HCT116 (cell line): ENCODE results near the gene MAP3K7CL. TPM values are rescaled to one million over a fixed set of nuclear protein-coding genes. Genes with fewer than 3 reads are reported as not detected.

Experiments
- ATAC-seq: fragments of 200-7000 bp; cut with Tn5 transposase; 2 replicates; pipeline ENCODE4 v1.9.1; 2020; ENCODE audit warnings: mild to moderate bottlenecking, moderate library complexity
- BruUV-seq: library from RNA; stranded (reverse); fragments of 400-500 nt; replicated peaks from 2 replicates; lab custom pipeline; 2021; lab: Mats Ljungman, UMichigan
- CTCF ChIA-PET: fragments of 300-600 bp; sonication (Branson Sonifier 250); formaldehyde crosslinking; loops from one replicate; lab custom pipeline; 2021; ENCODE audit warnings: antibody characterized with exemption; lab: Charles Lee
- POLR2A ChIA-PET: fragments of 300-600, 350-600 bp; sonication (Branson Sonifier 250); formaldehyde crosslinking; loops from one replicate; lab custom pipeline; 2021; ENCODE audit warnings: antibody characterized with exemption; lab: Charles Lee
- RAD21 ChIA-PET, 2 experiments: fragments of 300-600 bp; sonication (Branson Sonifier 250); formaldehyde crosslinking; loops; one replicate each; lab custom pipeline; 2023; ENCODE audit warnings: low total read pairs in 2 of 2; ENCODE audit not compliant: uncharacterized antibody in 2 of 2, unreplicated experiment in 2 of 2, low non-redundant PET in 1 of 2; lab: Charles Lee
- DNase-seq: peaks from one replicate; pipeline ENCODE4 v3.0.0-alpha.2; 2010; ENCODE audit warnings: low read depth, low spot score
- H2AFZ ChIP-seq: fragments of 200-600 bp; shearing (Covaris generic), sonication (generic); 2 replicates; pipeline ENCODE4 v1.6.1; 2017; ENCODE audit warnings: low read depth, mixed run types, mixed read lengths, antibody characterized with exemption, low read length; ENCODE audit not compliant: poor library complexity, severe bottlenecking
- H3K27ac ChIP-seq: 2 replicates; pipeline ENCODE4 v1.5.1; 2012; ENCODE audit warnings: low read depth, low read length
- H3K27me3 ChIP-seq: fragments of 200-600 bp; sonication (generic); 2 replicates; pipeline ENCODE4 v1.6.1; 2016; ENCODE audit warnings: mixed run types, low read length, mixed read lengths; ENCODE audit not compliant: insufficient read depth
- H3K36me3 ChIP-seq, 2 experiments: fragments of 200-500 bp in 1 of 2; fragments of 200-600 bp in 1 of 2; sonication (Bioruptor generic) in 1 of 2; sonication (generic) in 1 of 2; 2 replicates each; pipeline versions ENCODE4 v1.5.1 to v1.6.1; 2014 to 2016; ENCODE audit warnings: low read length in 2 of 2, inconsistent platforms in 1 of 2, mixed read lengths in 1 of 2, mixed run types in 1 of 2; ENCODE audit not compliant: insufficient read depth in 2 of 2, control insufficient read depth in 1 of 2
- H3K4me1 ChIP-seq, 2 experiments: fragments of 200-600 bp in 1 of 2; sonication (generic) in 1 of 2; 2 replicates each; pipeline versions ENCODE4 v1.5.1 to v1.6.1; 2012 to 2017; ENCODE audit warnings: low read length in 2 of 2, inconsistent platforms in 1 of 2, mild to moderate bottlenecking in 1 of 2, mixed read lengths in 1 of 2, mixed run types in 1 of 2, moderate library complexity in 1 of 2; ENCODE audit not compliant: insufficient read depth in 2 of 2, control insufficient read depth in 1 of 2
- H3K4me2 ChIP-seq: fragments of 200-600 bp; sonication (generic); 2 replicates; pipeline ENCODE4 v1.6.1; 2017; ENCODE audit warnings: mixed run types, low read length, mixed read lengths
- H3K4me3 ChIP-seq, 2 experiments: fragments of 200-600 bp in 1 of 2; sonication (generic) in 1 of 2; replicated peaks in 1 of 2; 2 replicates each; pipeline ENCODE4 v1.5.1; 2011 to 2016; ENCODE audit warnings: low read length in 2 of 2, control low read depth in 1 of 2, low read depth in 1 of 2, mild to moderate bottlenecking in 1 of 2, mixed read lengths in 1 of 2, mixed run types in 1 of 2
- H3K79me2 ChIP-seq: fragments of 200-600 bp; sonication (generic); 2 replicates; pipeline ENCODE4 v1.6.1; 2017; ENCODE audit warnings: mild to moderate bottlenecking, mixed run types, low read length, moderate library complexity, mixed read lengths; ENCODE audit not compliant: insufficient read depth
- H3K9ac ChIP-seq: fragments of 200-600 bp; sonication (generic); 2 replicates; pipeline ENCODE4 v1.6.1; 2016; ENCODE audit warnings: low read length, mixed read lengths
- H3K9me2 ChIP-seq: fragments of 200-600 bp; sonication (generic), shearing (Covaris generic); 2 replicates; pipeline ENCODE4 v1.6.1; 2017; ENCODE audit warnings: mixed run types, mild to moderate bottlenecking, moderate library complexity; ENCODE audit not compliant: insufficient read depth
- H3K9me3 ChIP-seq, 2 experiments: fragments of 200-500 bp in 1 of 2; fragments of 200-600 bp in 1 of 2; sonication (Bioruptor generic) in 1 of 2; sonication (generic) in 1 of 2; 2 replicates each; pipeline ENCODE4 v1.6.1; 2014 to 2017; ENCODE audit warnings: low read length in 2 of 2, mixed read lengths in 2 of 2, inconsistent platforms in 1 of 2, low read depth in 1 of 2, mild to moderate bottlenecking in 1 of 2, mixed run types in 1 of 2, moderate library complexity in 1 of 2; ENCODE audit not compliant: control insufficient read depth in 1 of 2, insufficient read depth in 1 of 2
- H4K20me1 ChIP-seq: fragments of 200-600 bp; sonication (generic), shearing (Covaris generic); 2 replicates; pipeline ENCODE4 v1.6.1; 2017; ENCODE audit warnings: mixed run types, mild to moderate bottlenecking, moderate library complexity; ENCODE audit not compliant: insufficient read depth
- ATF3 ChIP-seq: IDR thresholded peaks from 2 replicates; pipeline ENCODE4 v1.6.1; 2012
- CBX3 ChIP-seq: IDR thresholded peaks from 2 replicates; pipeline ENCODE4 v1.6.1; 2012; ENCODE audit warnings: low read depth
- CEBPB ChIP-seq: IDR thresholded peaks from 2 replicates; pipeline ENCODE4 v1.6.1; 2012; ENCODE audit warnings: low read depth
- EGR1 ChIP-seq: IDR thresholded peaks from 2 replicates; pipeline ENCODE4 v1.6.1; 2012; ENCODE audit warnings: low read depth
- ELF1 ChIP-seq: IDR thresholded peaks from 2 replicates; pipeline ENCODE4 v1.6.1; 2012; ENCODE audit warnings: low read depth, borderline replicate concordance
- EZH2phosphoT487 ChIP-seq: fragments of 200-600 bp; IDR thresholded peaks from 2 replicates; pipeline ENCODE4 v1.6.1; 2018; ENCODE audit warnings: antibody characterized with exemption, borderline replicate concordance
- FOSL1 ChIP-seq: IDR thresholded peaks from 2 replicates; pipeline ENCODE4 v1.6.1; 2012; ENCODE audit warnings: low read depth
- JUND ChIP-seq: IDR thresholded peaks from 2 replicates; pipeline ENCODE4 v1.6.1; 2012
- MAX ChIP-seq: IDR thresholded peaks from 2 replicates; pipeline ENCODE4 v1.6.1; 2012
- POLR2A ChIP-seq: IDR thresholded peaks from 2 replicates; pipeline ENCODE4 v1.7.0; 2011; ENCODE audit warnings: borderline replicate concordance; ENCODE audit not compliant: insufficient read depth, insufficient read length; ENCODE audit errors: extremely low read depth
- POLR2AphosphoS5 ChIP-seq: IDR thresholded peaks from 2 replicates; pipeline ENCODE4 v1.6.1; 2011; ENCODE audit warnings: mild to moderate bottlenecking, low read depth, low read length, moderate library complexity
- RAD21 ChIP-seq: IDR thresholded peaks from 2 replicates; pipeline ENCODE4 v1.6.1; 2012; ENCODE audit warnings: low read depth, mild to moderate bottlenecking
- SIN3A ChIP-seq: IDR thresholded peaks from 2 replicates; pipeline ENCODE4 v1.6.1; 2012; ENCODE audit warnings: low read depth
- SP1 ChIP-seq: IDR thresholded peaks from 2 replicates; pipeline ENCODE4 v1.6.1; 2012; ENCODE audit warnings: low read depth
- SRF ChIP-seq: IDR thresholded peaks from 2 replicates; pipeline ENCODE4 v1.6.1; 2012; ENCODE audit warnings: low read depth
- TCF7L2 ChIP-seq: IDR thresholded peaks from 2 replicates; pipeline ENCODE4 v1.7.0; 2011; ENCODE audit warnings: borderline replicate concordance, inconsistent platforms; ENCODE audit not compliant: insufficient read depth, insufficient read length; ENCODE audit errors: extremely low read depth
- YY1 ChIP-seq: IDR thresholded peaks from 2 replicates; pipeline ENCODE4 v1.6.1; 2011; ENCODE audit warnings: low read length, low read depth, moderate library complexity, mild to moderate bottlenecking; ENCODE audit not compliant: insufficient replicate concordance; ENCODE audit errors: extremely low read depth
- ZFX ChIP-seq: fragments of 450-650 bp; IDR thresholded peaks from 2 replicates; pipeline ENCODE4 v1.6.1; 2017
- ZNF274 ChIP-seq: fragments of 200-500 bp; sonication (Bioruptor generic); IDR thresholded peaks from 2 replicates; pipeline ENCODE4 v1.6.1; 2014; ENCODE audit warnings: mild to moderate bottlenecking, low read depth, low read length, inconsistent platforms
- intact Hi-C: fragments of 100-400 bp; cut with micrococcal nuclease; formaldehyde crosslinking; loops from 2 replicates; pipeline ENCODE4 v1.10.0; 2022
- total RNA-seq: library from RNA; stranded (reverse); gene quantifications from one replicate; pipeline ENCODE4 v1.2.1, GENCODE V29; 2021; ENCODE audit not compliant: unreplicated experiment
- TF ChIP-seq, protein P1 (sequence below): IDR thresholded peaks from 2 replicates; pipeline ENCODE4 v1.6.1; 2011; ENCODE audit warnings: mild to moderate bottlenecking, low read length, moderate library complexity; ENCODE audit not compliant: insufficient replicate concordance; ENCODE audit errors: extremely low read depth

The MAP3K7CL gene
- total RNA-seq, 1 experiment from 2014 or later, result 0.57 TPM

DNA sequence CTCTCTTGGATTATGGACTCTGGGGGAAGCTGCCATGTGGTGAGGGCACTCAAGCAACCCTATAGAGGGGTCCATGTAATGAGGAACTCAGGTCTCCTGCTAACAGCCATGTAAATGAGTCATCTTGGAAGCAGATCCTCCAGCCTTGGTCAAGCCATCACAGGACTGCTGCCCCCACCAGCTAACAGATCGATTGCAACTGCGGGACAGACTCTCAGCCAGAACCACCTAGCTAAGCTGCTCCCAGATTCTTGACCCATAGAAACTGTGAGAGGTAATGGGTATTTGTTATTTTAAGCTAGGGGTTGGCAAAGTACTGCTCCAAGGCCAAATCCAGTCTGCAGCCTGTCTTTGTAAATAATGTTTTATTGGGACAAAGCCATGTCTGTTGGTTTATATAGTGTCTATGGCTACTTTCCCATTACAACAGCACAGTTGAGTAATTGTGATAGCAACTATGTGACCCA, 27.6 kb upstream of the MAP3K7CL start:
- no TSS peak for BruUV-seq
- no peak overlapping the region for H3K4me3 ChIP-seq
- H3K4me1 ChIP-seq, result peaks cover 0 to 6% of the 10 kb centered on the region in 2 experiments; a peak in 1 of 4 replicates
- H4K20me1 ChIP-seq, result no peaks in the 10 kb centered on the region
- no peak for DNase-seq
- no peaks in the 10 kb centered on the region for H3K36me3 ChIP-seq
- no peaks in the 10 kb centered on the region for H3K79me2 ChIP-seq
- no peak overlapping the region for H2AFZ ChIP-seq
- H3K9ac ChIP-seq, result no peak overlapping the region
- RAD21 ChIA-PET, result no interaction called here
- no peaks in the 10 kb centered on the region for H3K9me2 ChIP-seq
- no peaks in the 10 kb centered on the region for H3K9me3 ChIP-seq
- POLR2A ChIA-PET, result no interaction called here
- intact Hi-C loops, result no loop called here
- H3K4me2 ChIP-seq, result no peak overlapping the region
- CTCF ChIA-PET, result no interaction called here
- TF ChIP-seq POLR2A, result no peak
- no peak for TF ChIP-seq POLR2AphosphoS5
- no peak for TF ChIP-seq EZH2phosphoT487
- TF ChIP-seq SP1, result no peak
- TF ChIP-seq CEBPB, result no peak
- TF ChIP-seq ZNF274, result no peak
- TF ChIP-seq ELF1, result no peak
- TF ChIP-seq YY1, result no peak
- TF ChIP-seq RAD21, result no peak
- no peak for TF ChIP-seq EGR1
- TF ChIP-seq TCF7L2, result no peak
- TF ChIP-seq JUND, result no peak
- no peak for TF ChIP-seq SIN3A
- no peak for TF ChIP-seq SRF
- TF ChIP-seq FOSL1, result no peak
- TF ChIP-seq MAX, result no peak
- no peak for TF ChIP-seq ATF3
- no peak for TF ChIP-seq ZFX
- TF ChIP-seq CBX3, result no peak
- TF ChIP-seq, protein P1, sequence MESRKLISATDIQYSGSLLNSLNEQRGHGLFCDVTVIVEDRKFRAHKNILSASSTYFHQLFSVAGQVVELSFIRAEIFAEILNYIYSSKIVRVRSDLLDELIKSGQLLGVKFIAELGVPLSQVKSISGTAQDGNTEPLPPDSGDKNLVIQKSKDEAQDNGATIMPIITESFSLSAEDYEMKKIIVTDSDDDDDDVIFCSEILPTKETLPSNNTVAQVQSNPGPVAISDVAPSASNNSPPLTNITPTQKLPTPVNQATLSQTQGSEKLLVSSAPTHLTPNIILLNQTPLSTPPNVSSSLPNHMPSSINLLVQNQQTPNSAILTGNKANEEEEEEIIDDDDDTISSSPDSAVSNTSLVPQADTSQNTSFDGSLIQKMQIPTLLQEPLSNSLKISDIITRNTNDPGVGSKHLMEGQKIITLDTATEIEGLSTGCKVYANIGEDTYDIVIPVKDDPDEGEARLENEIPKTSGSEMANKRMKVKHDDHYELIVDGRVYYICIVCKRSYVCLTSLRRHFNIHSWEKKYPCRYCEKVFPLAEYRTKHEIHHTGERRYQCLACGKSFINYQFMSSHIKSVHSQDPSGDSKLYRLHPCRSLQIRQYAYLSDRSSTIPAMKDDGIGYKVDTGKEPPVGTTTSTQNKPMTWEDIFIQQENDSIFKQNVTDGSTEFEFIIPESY, result no peak
- ATAC-seq, result no peak
- H3K27me3 ChIP-seq, result no peaks in the 10 kb centered on the region
- no peak overlapping the region for H3K27ac ChIP-seq
